AG09319 (cell line): ENCODE measurements around the gene SPRR5.

Experiments used
- DNase-seq: peaks from one replicate; pipeline ENCODE4 v3.0.0-alpha.2; 2010; ENCODE audit warnings: low read depth; ENCODE audit errors: extremely low read depth
- CTCF ChIP-seq: IDR thresholded peaks from 2 replicates; pipeline ENCODE4 v1.5.1; 2011; ENCODE audit warnings: low read depth, mild to moderate bottlenecking, inconsistent platforms, low read length, moderate library complexity

Gene SPRR5

GRCh38 chr1:152982076-152982475 is 35.1 kb downstream of the SPRR5 start:
- TF ChIP-seq CTCF = no peak
- DNase-seq = no peak

DNA sequence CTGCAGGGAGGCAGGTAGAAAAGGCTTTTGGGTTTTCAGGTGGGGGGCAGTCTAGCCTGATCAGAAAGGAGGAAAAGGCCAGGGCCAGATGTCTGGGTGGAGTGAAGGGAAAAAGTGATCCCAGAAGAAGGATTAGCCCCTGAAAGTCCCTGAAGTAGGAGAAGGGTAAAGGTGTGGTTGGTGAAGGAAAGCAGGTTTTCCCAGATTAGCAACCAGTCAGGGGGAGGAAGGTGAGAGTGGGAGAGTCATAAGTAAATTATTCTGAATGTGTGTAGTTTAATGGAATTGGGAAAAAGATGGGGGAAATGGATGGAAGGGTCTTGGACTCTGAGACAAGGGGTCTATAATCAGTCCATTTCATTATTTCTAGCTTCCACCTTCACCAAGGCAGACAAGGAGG is 36.2 kb downstream of the SPRR5 start:
- DNase-seq = no peak
- no peak for TF ChIP-seq CTCF

DNA sequence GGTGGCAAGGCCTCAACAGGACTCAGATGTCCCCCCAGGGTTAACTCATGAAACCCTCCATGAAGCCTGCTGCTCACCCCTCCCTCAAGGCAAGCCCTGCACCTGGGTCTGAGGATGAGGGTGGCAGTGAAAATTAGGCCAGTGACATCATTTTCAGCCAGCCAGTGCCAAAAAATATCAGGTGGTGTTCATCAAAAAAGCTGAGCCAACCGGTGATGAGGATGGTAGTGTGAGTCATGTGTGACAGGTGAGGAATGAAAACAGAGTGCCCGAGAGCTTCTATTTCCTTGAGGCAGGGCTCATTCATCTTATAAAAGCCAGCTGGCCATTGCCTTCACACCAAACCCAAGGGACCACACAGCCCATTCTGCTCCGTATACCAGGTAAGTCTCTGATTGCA is 36.7 kb downstream of the SPRR5 start, which contains the start of gene SPRR1A:
Gene SPRR1A (plus strand): TSS at position 339 of the 400 bp plus-strand sequence. CDS start 1,150 bp downstream, outside the sequence.
- no peak for DNase-seq
- TF ChIP-seq CTCF = no peak

DNA sequence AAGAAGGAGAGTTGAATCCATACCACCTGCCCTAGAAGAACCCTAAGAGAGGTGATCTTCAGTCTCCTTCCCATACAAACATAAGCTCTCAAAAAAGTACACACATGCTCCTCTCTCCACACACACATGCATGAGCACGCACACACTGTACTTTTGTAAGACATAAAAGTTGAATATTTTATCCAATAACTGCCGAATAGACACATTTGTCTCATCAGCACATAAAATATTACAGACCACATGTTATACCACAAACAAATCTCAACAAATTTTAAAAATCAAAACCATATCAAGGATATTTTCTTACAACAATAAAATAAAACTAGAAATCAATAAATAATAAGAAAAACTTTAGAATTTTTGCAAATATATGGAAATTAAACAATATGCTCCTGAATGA is 39.6 kb downstream of the SPRR5 start:
- TF ChIP-seq CTCF = no peak
- no peak for DNase-seq

DNA sequence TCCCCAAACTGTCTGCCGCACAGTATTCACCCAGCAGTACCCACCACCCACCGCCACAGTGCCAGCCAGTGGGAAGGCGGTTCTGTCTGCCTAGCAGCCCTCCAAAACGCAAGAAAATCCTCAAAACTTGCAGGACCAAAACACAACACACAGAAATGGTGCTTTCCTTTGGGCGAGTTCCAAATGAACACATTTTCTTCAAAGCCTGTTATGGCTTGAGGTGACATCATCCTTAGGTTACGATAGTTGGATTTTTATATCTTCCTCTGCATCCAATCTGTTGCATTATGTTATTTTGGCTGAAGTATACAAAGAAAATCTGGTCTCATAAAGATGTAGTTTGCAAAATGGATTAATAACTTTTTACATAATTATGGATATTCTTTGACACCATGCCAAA is 46.2 kb downstream of the SPRR5 start:
- no peak for DNase-seq
- no peak for TF ChIP-seq CTCF

DNA sequence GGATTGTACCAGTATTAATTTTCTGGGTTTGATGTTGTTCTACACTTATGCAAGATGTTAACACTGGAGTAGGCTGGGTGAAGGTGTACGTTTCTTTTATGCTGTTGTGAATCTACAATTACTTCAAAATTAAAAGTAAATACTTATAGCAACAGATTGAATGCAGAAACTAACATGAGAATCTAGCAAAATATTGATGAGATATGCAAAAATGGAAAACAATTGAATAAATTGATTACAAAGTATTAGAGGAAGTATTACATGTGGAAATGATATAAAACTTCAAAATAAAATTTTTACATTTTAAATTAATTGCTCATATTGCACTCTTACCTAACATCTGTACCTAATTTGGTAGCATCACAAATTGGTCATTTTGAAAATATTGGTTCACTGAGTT is 48.8 kb downstream of the SPRR5 start:
- TF ChIP-seq CTCF = no peak
- no peak for DNase-seq

GRCh38 chr1:152996633-152997400 is 49.8 kb downstream of the SPRR5 start:
- no peak for TF ChIP-seq CTCF
- no peak for DNase-seq
